ENCODE measurements around the gene COL6A2. TPM values are rescaled to one million over a fixed set of nuclear protein-coding genes. Genes with fewer than 3 reads are reported as not detected.
"Not testable (repeated sequence)": the region's sequence is repeated elsewhere in the genome, so short reads cannot be mapped to it uniquely, and the experiment has no call there.

The COL6A2 gene
- total and polyA plus RNA-seq, 2 of the 4 experiments (the other 2 are of a cell fraction) = 208 to 1,065 TPM

- Histone ChIP-seq H2BK5ac (ENCODE audit: low read depth, low read length, poor library complexity, severe bottlenecking) (no peak overlapping the region), H3K4me3 (ENCODE audit: insufficient read depth, low read depth, low read length) (no peak overlapping the region), H2BK120ac (ENCODE audit: low read depth, low read length) (no peak overlapping the region), H4K20me1 (ENCODE audit: insufficient read depth, low read length) (no peaks in the 10 kb centered on the region), H3K79me1 (ENCODE audit: low read depth in 1 of 2, low read length in 2 of 2) (no peaks in the 10 kb centered on the region), H3K9me3 (ENCODE audit: control insufficient read depth, insufficient read depth, low read length) (peaks cover 7% of the 10 kb centered on the region), H3K27ac (ENCODE audit: insufficient read depth, low read length) (no peak overlapping the region), H4K91ac (ENCODE audit: insufficient read depth, low read depth, low read length) (no peak overlapping the region), H2BK15ac (ENCODE audit: low read depth, low read length) (no peak overlapping the region), H2AK9ac (replicated peaks; ENCODE audit: low read depth, low read length, poor library complexity) (no peak overlapping the region), H2AFZ (replicated peaks; ENCODE audit: low read length, poor library complexity) (no peak overlapping the region), H3K36me3 (ENCODE audit: control insufficient read depth, insufficient read depth, low read length) (peaks cover 2% of the 10 kb centered on the region), H3K4me1 (ENCODE audit: control insufficient read depth, insufficient read depth, low read length) (no peaks in the 10 kb centered on the region), H3K14ac (replicated peaks; ENCODE audit: low read depth, low read length) (no peak overlapping the region), H3K9ac (ENCODE audit: low read depth, low read length) (no peak overlapping the region), H3K4me2 (ENCODE audit: low read depth, low read length) (no peak overlapping the region), H3K27me3 (ENCODE audit: control insufficient read depth, insufficient read depth, low read length) (no peaks in the 10 kb centered on the region), H4K8ac (ENCODE audit: low read depth in 2 of 2, low read length in 2 of 2) (no peak overlapping the region), H3K23ac (ENCODE audit: low read depth, low read length) (no peak overlapping the region), H2BK20ac (ENCODE audit: low read depth, low read length) (no peak overlapping the region), H2AK5ac (ENCODE audit: low read depth, low read length) (no peak overlapping the region), H3K9me1 (ENCODE audit: insufficient read depth, low read length) (no peaks in the 10 kb centered on the region), H3K18ac (ENCODE audit: low read depth, low read length) (no peak overlapping the region), H4K5ac (ENCODE audit: low read depth, low read length) (no peak overlapping the region), H3K4ac (ENCODE audit: low read depth, low read length) (no peak overlapping the region), H3K56ac (ENCODE audit: extremely low read depth, insufficient read depth, low read length) (no peak overlapping the region)
- no peak for ATAC-seq (ENCODE audit: low read depth)
- no peak for DNase-seq
- in situ Hi-C loops (cut with MboI; ENCODE audit: low sequenced_read_pairs) (no loop called here), intact Hi-C loops (cut with micrococcal nuclease) (no loop called here), dilution Hi-C loops (cut with HindIII; ENCODE audit: low sequenced_read_pairs, unreplicated experiment) (no loop called here)
- TF ChIP-seq RAD21 (IDR thresholded peaks at IDR 0.05; ENCODE audit: low read length) (no peak), BHLHE40 (IDR thresholded peaks at IDR 0.05; ENCODE audit: low read depth, low read length) (no peak), ELK1 (IDR thresholded peaks at IDR 0.05; ENCODE audit: borderline replicate concordance, low read depth, low read length) (no peak)
- CTCF ChIA-PET = no interaction called here
- no TSS peak for BruUV-seq (replicated peaks)
- WGBS, 2 experiments (ENCODE audit: extremely low coverage in 2 of 2, insufficient read length in 1 of 2) = 40% methylated on average over 1 of the region's 8 CpGs; no CpG with 5 or more reads in 1 of the 2 experiments
- POLR2A ChIA-PET (ENCODE audit: unreplicated experiment) = no interaction called here
Measured at GRCh38 chr21:46168659-46169386, 70.9 kb downstream of the COL6A2 start.

GRCh38 chr21:46170436-46171193 lies 72.7 kb downstream of the COL6A2 start:
- H3K79me1 ChIP-seq (ENCODE audit: low read depth in 1 of 2, low read length in 2 of 2); H2BK5ac ChIP-seq (ENCODE audit: low read depth, low read length, poor library complexity, severe bottlenecking); H2AK9ac ChIP-seq (replicated peaks; ENCODE audit: low read depth, low read length, poor library complexity); H3K23ac ChIP-seq (ENCODE audit: low read depth, low read length); intact Hi-C loops (cut with micrococcal nuclease); H3K36me3 ChIP-seq (ENCODE audit: control insufficient read depth, insufficient read depth, low read length); ATAC-seq (ENCODE audit: low read depth); H3K14ac ChIP-seq (replicated peaks; ENCODE audit: low read depth, low read length); DNase-seq; CTCF ChIA-PET; H3K4ac ChIP-seq (ENCODE audit: low read depth, low read length); H4K5ac ChIP-seq (ENCODE audit: low read depth, low read length); H3K9me1 ChIP-seq (ENCODE audit: insufficient read depth, low read length); H3K18ac ChIP-seq (ENCODE audit: low read depth, low read length); H2BK120ac ChIP-seq (ENCODE audit: low read depth, low read length); dilution Hi-C loops (cut with HindIII; ENCODE audit: low sequenced_read_pairs, unreplicated experiment); H2AK5ac ChIP-seq (ENCODE audit: low read depth, low read length); H4K91ac ChIP-seq (ENCODE audit: insufficient read depth, low read depth, low read length); H3K27me3 ChIP-seq (ENCODE audit: control insufficient read depth, insufficient read depth, low read length); in situ Hi-C loops (cut with MboI; ENCODE audit: low sequenced_read_pairs); H3K4me2 ChIP-seq (ENCODE audit: low read depth, low read length); POLR2A ChIA-PET (ENCODE audit: unreplicated experiment); H3K4me1 ChIP-seq (ENCODE audit: control insufficient read depth, insufficient read depth, low read length); H2BK15ac ChIP-seq (ENCODE audit: low read depth, low read length); H3K27ac ChIP-seq (ENCODE audit: insufficient read depth, low read length); H4K8ac ChIP-seq (ENCODE audit: low read depth in 2 of 2, low read length in 2 of 2); H3K9ac ChIP-seq (ENCODE audit: low read depth, low read length); BruUV-seq (replicated peaks); H2AFZ ChIP-seq (replicated peaks; ENCODE audit: low read length, poor library complexity); H4K20me1 ChIP-seq (ENCODE audit: insufficient read depth, low read length); H2BK20ac ChIP-seq (ENCODE audit: low read depth, low read length); H3K56ac ChIP-seq (ENCODE audit: extremely low read depth, insufficient read depth, low read length); H3K4me3 ChIP-seq (ENCODE audit: insufficient read depth, low read depth, low read length): not testable (repeated sequence)
- peaks cover 10% of the 10 kb centered on the region for H3K9me3 ChIP-seq (ENCODE audit: control insufficient read depth, insufficient read depth, low read length)
- 80% methylated on average over 1 of the region's 1 CpG; no CpG with 5 or more reads in 1 of the 2 experiments for WGBS, 2 experiments (ENCODE audit: extremely low coverage in 2 of 2, insufficient read length in 1 of 2)
